HCEC 1CT (cell line): ENCODE data around the gene LPO.

Experiments
- DNase-seq: peaks from one replicate; pipeline ENCODE4 v3.0.0-alpha.2; 2017

The LPO gene

GRCh38 chr17:58229881-58230280 is 8.5 kb upstream of the LPO start:
- DNase-seq, result no peak

- peak; percentile 3 for DNase-seq
These were observed 6.7 kb upstream of the LPO start for GRCh38 chr17:58231641-58232040.

GRCh38 chr17:58232707-58233156 is 5.7 kb upstream of the LPO start:
- DNase-seq, result peak; percentile 37

GRCh38 chr17:58233543-58233942 is 4.8 kb upstream of the LPO start:
- DNase-seq, result no peak

GRCh38 chr17:58234512-58234911 is 3.9 kb upstream of the LPO start:
- no peak for DNase-seq

GRCh38 chr17:58235821-58236220 is 2.6 kb upstream of the LPO start:
- DNase-seq, result no peak

GRCh38 chr17:58236394-58236793 is 2.0 kb upstream of the LPO start:
- no peak for DNase-seq

- no peak for DNase-seq
These were observed 1.6 kb downstream of the LPO start for GRCh38 chr17:58239987-58240386.

- no peak for DNase-seq
These were observed 3.9 kb downstream of the LPO start for GRCh38 chr17:58242171-58242784.

- no peak for DNase-seq
These were observed 6.6 kb downstream of the LPO start for GRCh38 chr17:58244963-58245362.

GRCh38 chr17:58245428-58246103 is 7.2 kb downstream of the LPO start:
- DNase-seq, result no peak

- no peak for DNase-seq
These were observed 7.8 kb downstream of the LPO start for GRCh38 chr17:58246104-58246740.

GRCh38 chr17:58246781-58247180 is 8.4 kb downstream of the LPO start:
- DNase-seq, result no peak

GRCh38 chr17:58247511-58248363 is 9.4 kb downstream of the LPO start:
- no peak for DNase-seq

GRCh38 chr17:58248955-58249269 is 10.5 kb downstream of the LPO start:
- DNase-seq, result no peak

GRCh38 chr17:58249270-58250133 is 11.1 kb downstream of the LPO start:
- peak; percentile 25 for DNase-seq

- DNase-seq, result no peak
These were observed 12.1 kb downstream of the LPO start for GRCh38 chr17:58250344-58251011.

- no peak for DNase-seq
These were observed 13.8 kb downstream of the LPO start for GRCh38 chr17:58252141-58252540.

- no peak for DNase-seq
These were observed 14.7 kb downstream of the LPO start for GRCh38 chr17:58253082-58253481.

- no peak for DNase-seq
These were observed 16.4 kb downstream of the LPO start for GRCh38 chr17:58254803-58255202.

- no peak for DNase-seq
These were observed 23.8 kb downstream of the LPO start for GRCh38 chr17:58262149-58262548.

- DNase-seq, result no peak
These were observed 25.4 kb downstream of the LPO start for GRCh38 chr17:58263773-58264172.
